Mesenchymal stem cell (in vitro differentiated cells and primary cell): ENCODE measurements around the gene RASGRP2.

Experiments
- DNase-seq: peaks from one replicate; pipeline ENCODE4 v3.0.0-alpha.2; 2013
- H2AFZ ChIP-seq: one replicate; pipeline ENCODE4 v1.6.1; 2013; ENCODE audit warnings: low read depth, mild to moderate bottlenecking, control low read depth, inconsistent platforms, low read length, moderate library complexity
- H2AK5ac ChIP-seq: 2 replicates; pipeline ENCODE4 v1.6.1; 2013; ENCODE audit warnings: low read length, moderate library complexity, mild to moderate bottlenecking, inconsistent platforms; ENCODE audit not compliant: severe bottlenecking
- H2BK120ac ChIP-seq: one replicate; pipeline ENCODE4 v1.6.1; 2013; ENCODE audit warnings: low read depth, mild to moderate bottlenecking, inconsistent platforms, low read length, moderate library complexity
- H2BK12ac ChIP-seq, 2 experiments: one replicate each; pipeline ENCODE4 v1.6.1; 2013; ENCODE audit warnings: inconsistent platforms in 2 of 2, low read length in 2 of 2, mild to moderate bottlenecking in 2 of 2, moderate library complexity in 2 of 2, control low read depth in 1 of 2
- H2BK15ac ChIP-seq: one replicate; pipeline ENCODE4 v1.6.1; 2013; ENCODE audit warnings: mild to moderate bottlenecking, low read depth, inconsistent platforms; ENCODE audit not compliant: poor library complexity, severe bottlenecking
- H2BK5ac ChIP-seq: 2 replicates; pipeline ENCODE4 v1.6.1; 2013; ENCODE audit warnings: low read depth, mild to moderate bottlenecking, low read length, control low read depth, inconsistent platforms; ENCODE audit not compliant: poor library complexity, severe bottlenecking
- H3K14ac ChIP-seq, 2 experiments: one replicate each; pipeline ENCODE4 v1.6.1; 2013; ENCODE audit warnings: inconsistent platforms in 2 of 2, low read length in 2 of 2, control low read depth in 1 of 2, mild to moderate bottlenecking in 1 of 2, moderate library complexity in 1 of 2
- H3K18ac ChIP-seq, 2 experiments: one replicate each; pipeline ENCODE4 v1.6.1; 2013; ENCODE audit warnings: inconsistent platforms in 2 of 2, low read length in 2 of 2, control low read depth in 1 of 2, low read depth in 1 of 2, mild to moderate bottlenecking in 1 of 2
- H3K23ac ChIP-seq, 2 experiments: one replicate each; pipeline ENCODE4 v1.6.1; 2013; ENCODE audit warnings: inconsistent platforms in 2 of 2, low read length in 2 of 2, mild to moderate bottlenecking in 2 of 2, moderate library complexity in 2 of 2, control low read depth in 1 of 2
- H3K27ac ChIP-seq: 2 replicates; pipeline ENCODE4 v1.5.1; 2013; ENCODE audit warnings: mild to moderate bottlenecking, moderate library complexity, low read length, control low read depth, inconsistent platforms; ENCODE audit not compliant: poor library complexity, severe bottlenecking
- H3K27me3 ChIP-seq, 2 experiments: 2 replicates each; pipeline versions ENCODE4 v1.6.1 to v1.7.0; 2013; ENCODE audit warnings: low read length in 2 of 2, mild to moderate bottlenecking in 2 of 2, moderate library complexity in 2 of 2, control low read depth in 1 of 2, inconsistent platforms in 1 of 2; ENCODE audit not compliant: control insufficient read depth in 1 of 2, insufficient read depth in 1 of 2
- H3K36me3 ChIP-seq, 2 experiments: 2 replicates each; pipeline versions ENCODE4 v1.6.1 to v1.7.0; 2013; ENCODE audit warnings: low read length in 2 of 2, control low read depth in 1 of 2, inconsistent platforms in 1 of 2, low read depth in 1 of 2, mild to moderate bottlenecking in 1 of 2; ENCODE audit not compliant: insufficient read depth in 2 of 2, control insufficient read depth in 1 of 2
- H3K4ac ChIP-seq, 2 experiments: one replicate each; pipeline ENCODE4 v1.6.1; 2013; ENCODE audit warnings: inconsistent platforms in 2 of 2, low read length in 2 of 2, mild to moderate bottlenecking in 2 of 2, moderate library complexity in 2 of 2, control low read depth in 1 of 2, low read depth in 1 of 2
- H3K4me1 ChIP-seq: 2 replicates; pipeline ENCODE4 v1.6.1; 2013; ENCODE audit warnings: low read depth, low read length, control low read depth; ENCODE audit not compliant: control insufficient read depth, insufficient read depth
- H3K4me2 ChIP-seq: 2 replicates; pipeline ENCODE4 v1.6.1; 2013; ENCODE audit warnings: low read length, mild to moderate bottlenecking, inconsistent platforms; ENCODE audit not compliant: poor library complexity, severe bottlenecking
- H3K4me3 ChIP-seq, 2 experiments: 2 replicates each; pipeline versions ENCODE4 v1.5.1 to v1.7.0; 2013; ENCODE audit warnings: low read length in 2 of 2, mild to moderate bottlenecking in 2 of 2, control low read depth in 1 of 2, low read depth in 1 of 2; ENCODE audit not compliant: insufficient read depth in 1 of 2
- H3K79me1 ChIP-seq: replicated peaks from 2 replicates; pipeline ENCODE4 v1.6.1; 2013; ENCODE audit warnings: mild to moderate bottlenecking, control low read depth, low read length, inconsistent platforms; ENCODE audit not compliant: poor library complexity, severe bottlenecking
- H3K9ac ChIP-seq: 2 replicates; pipeline ENCODE4 v1.7.0; 2013; ENCODE audit warnings: mild to moderate bottlenecking, low read length, moderate library complexity
- H3K9me3 ChIP-seq: 2 replicates; pipeline ENCODE4 v1.7.0; 2013; ENCODE audit warnings: mild to moderate bottlenecking, low read length; ENCODE audit not compliant: control insufficient read depth
- H4K8ac ChIP-seq: one replicate; pipeline ENCODE4 v1.6.1; 2013; ENCODE audit warnings: inconsistent platforms, mild to moderate bottlenecking, low read length, moderate library complexity
- H4K91ac ChIP-seq: one replicate; pipeline ENCODE4 v1.6.1; 2013; ENCODE audit warnings: mild to moderate bottlenecking, low read length, inconsistent platforms
- WGBS: methylation state at CpG from one replicate; pipeline ENCODE4 v1.1.7; 2013; ENCODE audit warnings: mixed read lengths; 5-methylcytosine and 5-hydroxymethylcytosine counted together

The RASGRP2 gene

GRCh38 chr11:64726867-64727530 is 16.9 kb downstream of the RASGRP2 start:
- H3K4ac ChIP-seq = no peak overlapping the region
- peaks cover 53 to 64% of the 10 kb centered on the region in 2 experiments for H3K27me3 ChIP-seq
- no peak overlapping the region for H2AFZ ChIP-seq
- peaks cover 11% of the 10 kb centered on the region for H3K4me1 ChIP-seq
- H2BK120ac ChIP-seq = no peak overlapping the region
- H3K4me3 ChIP-seq = no peak overlapping the region
- no peaks in the 10 kb centered on the region for H3K36me3 ChIP-seq
- H3K79me1 ChIP-seq = no peaks in the 10 kb centered on the region
- no peak overlapping the region for H3K18ac ChIP-seq
- H4K91ac ChIP-seq = no peak overlapping the region
- H2BK15ac ChIP-seq = no peak overlapping the region
- no peak overlapping the region for H3K4me2 ChIP-seq
- no peak for DNase-seq
- WGBS = 78% methylated on average over 7 of the region's 7 CpGs
- H2BK12ac ChIP-seq = no peak overlapping the region
- no peak overlapping the region for H3K27ac ChIP-seq
- H3K14ac ChIP-seq = no peak overlapping the region
- H3K9ac ChIP-seq = no peak overlapping the region
- no peak overlapping the region for H2AK5ac ChIP-seq
- H3K9me3 ChIP-seq = no peaks in the 10 kb centered on the region
- no peak overlapping the region for H2BK5ac ChIP-seq
- no peak overlapping the region for H4K8ac ChIP-seq
- H3K23ac ChIP-seq = no peak overlapping the region

GRCh38 chr11:64726211-64726641 is 17.7 kb downstream of the RASGRP2 start:
- H3K9me3 ChIP-seq = no peaks in the 10 kb centered on the region
- H3K14ac ChIP-seq = no peak overlapping the region
- H2AFZ ChIP-seq = no peak overlapping the region
- no peak overlapping the region for H3K4ac ChIP-seq
- H3K27me3 ChIP-seq = peaks cover 60 to 65% of the 10 kb centered on the region in 2 experiments
- no peak overlapping the region for H3K9ac ChIP-seq
- 19% methylated on average over 9 of the region's 9 CpGs for WGBS
- no peak overlapping the region for H3K23ac ChIP-seq
- no peak overlapping the region for H2BK120ac ChIP-seq
- H3K18ac ChIP-seq = no peak overlapping the region
- H3K4me2 ChIP-seq = no peak overlapping the region
- no peak overlapping the region for H4K8ac ChIP-seq
- H2AK5ac ChIP-seq = no peak overlapping the region
- peak overlapping the region in 1 of 2 experiments; percentile 48 for H2BK12ac ChIP-seq
- H4K91ac ChIP-seq = no peak overlapping the region
- H2BK15ac ChIP-seq = no peak overlapping the region
- H3K79me1 ChIP-seq = no peaks in the 10 kb centered on the region
- no peak for DNase-seq
- H2BK5ac ChIP-seq = no peak overlapping the region
- no peak overlapping the region for H3K4me3 ChIP-seq
- peaks cover 11% of the 10 kb centered on the region for H3K4me1 ChIP-seq
- H3K36me3 ChIP-seq = no peaks in the 10 kb centered on the region
- H3K27ac ChIP-seq = no peak overlapping the region

DNA sequence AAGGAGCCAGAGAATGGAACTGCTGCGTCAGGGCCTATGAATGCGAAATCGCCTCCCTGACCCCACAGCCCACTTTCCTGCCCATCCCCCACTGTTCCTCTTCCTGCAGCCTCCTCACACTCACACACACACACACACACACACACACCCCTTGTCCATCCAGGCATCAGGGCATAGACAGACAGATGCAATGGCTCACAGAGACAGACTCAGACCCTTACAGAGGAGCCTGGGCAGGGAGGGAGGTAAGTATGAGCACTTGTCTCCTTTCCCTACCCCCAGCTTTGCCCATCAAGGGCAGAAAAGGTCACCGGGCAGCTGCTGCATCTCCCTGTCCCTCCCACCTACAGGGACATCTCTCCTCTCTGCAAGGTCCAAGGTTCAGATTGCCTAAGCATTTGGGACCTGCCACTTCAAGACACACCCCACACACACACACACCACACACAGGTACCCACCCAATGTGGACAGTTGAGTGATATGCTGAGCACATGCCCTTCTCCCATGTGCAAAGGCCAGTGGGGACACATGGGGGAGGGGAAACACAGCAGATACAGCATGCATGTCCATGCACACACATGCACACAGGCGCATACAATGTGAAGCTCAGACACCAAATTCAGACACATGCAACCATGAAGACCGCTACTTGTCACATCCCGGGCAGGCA is 18.9 kb downstream of the RASGRP2 start:
- Histone ChIP-seq H2BK5ac (no peak overlapping the region), H3K4me2 (no peak overlapping the region), H3K27ac (no peak overlapping the region), H4K91ac (no peak overlapping the region), H3K4me3 (no peak overlapping the region), H3K4me1 (peaks cover 11% of the 10 kb centered on the region), H2BK12ac (no peak overlapping the region), H3K9ac (no peak overlapping the region), H3K4ac (no peak overlapping the region), H3K23ac (no peak overlapping the region), H4K8ac (no peak overlapping the region), H2AFZ (peak overlapping the region; percentile 36), H2BK15ac (no peak overlapping the region), H3K27me3 (peaks cover 66 to 68% of the 10 kb centered on the region in 2 experiments), H3K9me3 (no peaks in the 10 kb centered on the region), H3K18ac (no peak overlapping the region), H2AK5ac (no peak overlapping the region), H2BK120ac (no peak overlapping the region), H3K36me3 (no peaks in the 10 kb centered on the region), H3K14ac (no peak overlapping the region), H3K79me1 (no peaks in the 10 kb centered on the region)
- no peak for DNase-seq
- WGBS = 87% methylated on average over 7 of the region's 7 CpGs

- Histone ChIP-seq H3K27me3 (peaks cover 69 to 72% of the 10 kb centered on the region in 2 experiments), H2BK120ac (no peak overlapping the region), H3K9me3 (no peaks in the 10 kb centered on the region), H2AK5ac (no peak overlapping the region), H3K79me1 (no peaks in the 10 kb centered on the region), H4K8ac (no peak overlapping the region), H4K91ac (no peak overlapping the region), H3K18ac (no peak overlapping the region), H2BK5ac (no peak overlapping the region), H3K27ac (no peak overlapping the region), H3K4me2 (peak overlapping the region; percentile 99), H3K36me3 (no peaks in the 10 kb centered on the region), H3K4me1 (peaks cover 11% of the 10 kb centered on the region), H3K4ac (no peak overlapping the region), H2BK12ac (no peak overlapping the region), H3K4me3 (peak overlapping the region in 1 of 2 experiments; percentile 4), H2BK15ac (no peak overlapping the region), H3K23ac (no peak overlapping the region), H3K9ac (no peak overlapping the region), H3K14ac (no peak overlapping the region), H2AFZ (no peak overlapping the region)
- no peak for DNase-seq
- WGBS = 95% methylated on average over 4 of the region's 9 CpGs
Measured at GRCh38 chr11:64723907-64724862, 19.8 kb downstream of the RASGRP2 start.
